Measurements from ENCODE around the gene ZNF513.
A peak's percentile ranks its signal among the peaks of the same experiment; 100 is the strongest.

GRCh38 chr2:27370026-27370815, 10.3 kb downstream of the ZNF513 start, which contains the start of the genes EIF2B4 and SNX17:
- TF ChIP-seq POLR2AphosphoS5 (IDR thresholded peaks at IDR 0.05; ENCODE audit: low read depth, low read length) (peak; percentile 91), POLR2A (IDR thresholded peaks at IDR 0.05; ENCODE audit: low read depth, low read length) (peak; percentile 94), PAX5 (IDR thresholded peaks at IDR 0.05; ENCODE audit: insufficient read depth, low read length, severe bottlenecking) (peak; percentile 85)
